IMR-90 (cell line): ENCODE data around the gene ATP6V1E1.

Experiments
- CEBPB ChIP-seq: IDR thresholded peaks from 2 replicates; pipeline ENCODE4 v1.6.1; 2012; ENCODE audit warnings: low read depth, low read length, improper control_type of control experiment
- CTCF ChIP-seq: conservative IDR thresholded peaks from 2 replicates; pipeline ENCODE4 v1.5.1; 2012; ENCODE audit warnings: mild to moderate bottlenecking, low read depth, low read length, improper control_type of control experiment
- FOS ChIP-seq: fragments of 150-350 bp; IDR thresholded peaks from 2 replicates; pipeline ENCODE4 v1.6.1; 2016; ENCODE audit warnings: low read depth, low read length
- MAZ ChIP-seq: IDR thresholded peaks from 2 replicates; pipeline ENCODE4 v1.6.1; 2012; ENCODE audit warnings: low read depth, mild to moderate bottlenecking, low read length, improper control_type of control experiment, moderate library complexity, borderline replicate concordance
- MXI1 ChIP-seq: IDR thresholded peaks from 2 replicates; pipeline ENCODE4 v1.6.1; 2012; ENCODE audit warnings: low read depth, mild to moderate bottlenecking, low read length, moderate library complexity, borderline replicate concordance
- POLR2A ChIP-seq: IDR thresholded peaks from 2 replicates; pipeline ENCODE4 v1.6.1; 2012; ENCODE audit warnings: mild to moderate bottlenecking, low read depth, low read length
- RCOR1 ChIP-seq: IDR thresholded peaks from 2 replicates; pipeline ENCODE4 v1.6.1; 2012; ENCODE audit warnings: mild to moderate bottlenecking, low read length, improper control_type of control experiment; ENCODE audit not compliant: insufficient replicate concordance
- RFX5 ChIP-seq: IDR thresholded peaks from 2 replicates; pipeline ENCODE4 v1.8.0; 2012; ENCODE audit warnings: low read depth, mild to moderate bottlenecking, low read length, moderate library complexity
- SMC3 ChIP-seq: fragments of 150-350 bp; IDR thresholded peaks from 2 replicates; pipeline ENCODE4 v1.6.1; 2016; ENCODE audit warnings: low read depth, mild to moderate bottlenecking, antibody characterized with exemption, low read length, moderate library complexity
- USF2 ChIP-seq: fragments of 150-350 bp; IDR thresholded peaks from 2 replicates; pipeline ENCODE4 v1.6.1; 2017; ENCODE audit warnings: mild to moderate bottlenecking, antibody characterized with exemption, low read length, low read depth

- TF ChIP-seq CEBPB (no peak), CTCF (no peak), POLR2A (no peak), USF2 (no peak), RFX5 (no peak), MXI1 (no peak), RCOR1 (no peak), SMC3 (no peak), MAZ (no peak), FOS (no peak)
Observed at GRCh38 chr22:17672417-17672991, 44.0 kb upstream of the ATP6V1E1 start.
